Mesendoderm (in vitro differentiated cells): Measurements from ENCODE around the gene OGT.

Experiments
- DNase-seq: peaks from one replicate; pipeline ENCODE4 v3.0.0; 2013
- H2AK5ac ChIP-seq: 2 replicates; pipeline ENCODE4 v1.6.1; 2013; ENCODE audit warnings: low read length, inconsistent platforms
- H2BK120ac ChIP-seq: 2 replicates; pipeline ENCODE4 v1.6.1; 2013; ENCODE audit warnings: low read depth, mild to moderate bottlenecking, low read length, moderate library complexity, mixed read lengths
- H2BK15ac ChIP-seq: replicated peaks from 2 replicates; pipeline ENCODE4 v1.6.1; 2013; ENCODE audit warnings: low read depth, mild to moderate bottlenecking, moderate library complexity
- H2BK5ac ChIP-seq: 2 replicates; pipeline ENCODE4 v1.6.1; 2013; ENCODE audit warnings: low read length, inconsistent platforms
- H3K18ac ChIP-seq: 2 replicates; pipeline ENCODE4 v1.6.1; 2013; ENCODE audit warnings: mild to moderate bottlenecking, low read length, mixed read lengths
- H3K23ac ChIP-seq: one replicate; pipeline ENCODE4 v1.6.1; 2013; ENCODE audit warnings: low read length
- H3K27ac ChIP-seq: 2 replicates; pipeline ENCODE4 v1.5.1; 2013; ENCODE audit warnings: low read depth, mild to moderate bottlenecking, inconsistent platforms, low read length, moderate library complexity
- H3K27me3 ChIP-seq: 2 replicates; pipeline ENCODE4 v1.6.1; 2013; ENCODE audit warnings: low read length, control low read depth, mild to moderate bottlenecking, inconsistent platforms; ENCODE audit not compliant: insufficient read depth, poor library complexity
- H3K36me3 ChIP-seq: 2 replicates; pipeline ENCODE4 v1.6.1; 2013; ENCODE audit warnings: low read length, inconsistent platforms; ENCODE audit not compliant: control insufficient read depth, insufficient read depth
- H3K4ac ChIP-seq: one replicate; pipeline ENCODE4 v1.6.1; 2013; ENCODE audit warnings: low read depth, mild to moderate bottlenecking, low read length, moderate library complexity
- H3K4me1 ChIP-seq: 2 replicates; pipeline ENCODE4 v1.6.1; 2013; ENCODE audit warnings: low read depth, low read length, inconsistent platforms; ENCODE audit not compliant: control insufficient read depth
- H3K4me2 ChIP-seq: 2 replicates; pipeline ENCODE4 v1.6.1; 2013; ENCODE audit warnings: low read length
- H3K4me3 ChIP-seq: 2 replicates; pipeline ENCODE4 v1.5.1; 2013; ENCODE audit warnings: mild to moderate bottlenecking, low read length
- H3K56ac ChIP-seq: one replicate; pipeline ENCODE4 v1.6.1; 2013; ENCODE audit warnings: low read length
- H3K79me1 ChIP-seq: 2 replicates; pipeline ENCODE4 v1.6.1; 2013; ENCODE audit warnings: low read length, inconsistent platforms
- H3K79me2 ChIP-seq: 2 replicates; pipeline ENCODE4 v1.6.1; 2013; ENCODE audit warnings: mild to moderate bottlenecking, low read length; ENCODE audit not compliant: control insufficient read depth, insufficient read depth
- H3K9ac ChIP-seq: 2 replicates; pipeline ENCODE4 v1.6.1; 2013; ENCODE audit warnings: low read length, inconsistent platforms
- H4K5ac ChIP-seq: one replicate; pipeline ENCODE4 v1.6.1; 2013; ENCODE audit warnings: low read length
- H4K8ac ChIP-seq: one replicate; pipeline ENCODE4 v1.6.1; 2013; ENCODE audit warnings: low read depth, mild to moderate bottlenecking, control low read depth, low read length, moderate library complexity
- WGBS: extraction: QIAGEN DNeasy Blood & Tissue Kit; methylation state at CpG from one replicate; pipeline ENCODE4 v1.1.7; 2013; ENCODE audit warnings: low lambda C conversion rate, missing lambda C conversion rate; ENCODE audit not compliant: insufficient coverage; ENCODE audit errors: extremely low coverage; 5-methylcytosine and 5-hydroxymethylcytosine counted together

Gene OGT

GRCh38 chrX:71533851-71534561, 1.1 kb downstream of the OGT start:
- Histone ChIP-seq H3K18ac (peak overlapping the region; percentile 81), H4K5ac (no peak overlapping the region), H3K9ac (peak overlapping the region; percentile 99), H2BK5ac (no peak overlapping the region), H4K8ac (no peak overlapping the region), H3K4me2 (peak overlapping the region; percentile 31), H3K36me3 (no peaks in the 10 kb centered on the region), H3K4me3 (peak overlapping the region; percentile 97), H3K79me2 (peaks cover 48% of the 10 kb centered on the region), H3K23ac (peak overlapping the region; percentile 97), H2BK120ac (peak overlapping the region; percentile 21), H3K4me1 (no peaks in the 10 kb centered on the region), H2BK15ac (no peak overlapping the region), H2AK5ac (no peak overlapping the region), H3K27me3 (no peaks in the 10 kb centered on the region), H3K4ac (peak overlapping the region; percentile 70), H3K79me1 (no peaks in the 10 kb centered on the region), H3K56ac (peak overlapping the region; percentile 99), H3K27ac (peak overlapping the region; percentile 88)
- no CpG with 5 or more reads among the region's 31 CpGs for WGBS
- peak; percentile 68 for DNase-seq

- Histone ChIP-seq H3K56ac (peak overlapping the region; percentile 99), H3K79me1 (no peaks in the 10 kb centered on the region), H3K4me1 (no peaks in the 10 kb centered on the region), H3K79me2 (peaks cover 58% of the 10 kb centered on the region), H3K4ac (no peak overlapping the region), H4K8ac (no peak overlapping the region), H2BK120ac (no peak overlapping the region), H2BK15ac (no peak overlapping the region), H3K4me2 (peak overlapping the region; percentile 54), H3K9ac (peak overlapping the region; percentile 99), H3K23ac (no peak overlapping the region), H3K18ac (no peak overlapping the region), H2AK5ac (no peak overlapping the region), H3K27ac (no peak overlapping the region), H3K36me3 (no peaks in the 10 kb centered on the region), H3K27me3 (no peaks in the 10 kb centered on the region), H2BK5ac (no peak overlapping the region), H4K5ac (no peak overlapping the region), H3K4me3 (peak overlapping the region; percentile 97)
- no peak for DNase-seq
- no CpG with 5 or more reads among the region's 9 CpGs for WGBS
Observed at GRCh38 chrX:71534773-71535544, 2.1 kb downstream of the OGT start.

GRCh38 chrX:71536285-71536684, 3.4 kb downstream of the OGT start:
- Histone ChIP-seq H3K79me2 (peaks cover 68% of the 10 kb centered on the region), H3K36me3 (no peaks in the 10 kb centered on the region), H3K18ac (no peak overlapping the region), H3K4me3 (no peak overlapping the region), H2BK120ac (no peak overlapping the region), H3K79me1 (no peaks in the 10 kb centered on the region), H3K4me2 (peak overlapping the region; percentile 29), H3K9ac (peak overlapping the region; percentile 45), H4K5ac (no peak overlapping the region), H4K8ac (no peak overlapping the region), H3K56ac (peak overlapping the region; percentile 7), H3K27ac (no peak overlapping the region), H3K4me1 (no peaks in the 10 kb centered on the region), H3K23ac (no peak overlapping the region), H3K27me3 (no peaks in the 10 kb centered on the region), H3K4ac (no peak overlapping the region), H2BK5ac (no peak overlapping the region), H2BK15ac (no peak overlapping the region), H2AK5ac (no peak overlapping the region)
- DNase-seq, result no peak
- no CpG with 5 or more reads among the region's 5 CpGs for WGBS

GRCh38 chrX:71537743-71538142, 4.8 kb downstream of the OGT start:
- no peaks in the 10 kb centered on the region for H3K79me1 ChIP-seq
- no peaks in the 10 kb centered on the region for H3K27me3 ChIP-seq
- H2AK5ac ChIP-seq, result no peak overlapping the region
- no peak overlapping the region for H2BK5ac ChIP-seq
- H3K56ac ChIP-seq, result no peak overlapping the region
- no peaks in the 10 kb centered on the region for H3K4me1 ChIP-seq
- DNase-seq, result no peak
- H3K79me2 ChIP-seq, result peaks cover 83% of the 10 kb centered on the region
- no peak overlapping the region for H2BK15ac ChIP-seq
- H3K36me3 ChIP-seq, result no peaks in the 10 kb centered on the region
- no CpG with 5 or more reads among the region's 9 CpGs for WGBS
- H3K4me3 ChIP-seq, result no peak overlapping the region
- no peak overlapping the region for H3K4ac ChIP-seq
- no peak overlapping the region for H4K8ac ChIP-seq
- H3K18ac ChIP-seq, result no peak overlapping the region
- H3K9ac ChIP-seq, result no peak overlapping the region
- no peak overlapping the region for H3K23ac ChIP-seq
- H2BK120ac ChIP-seq, result no peak overlapping the region
- H4K5ac ChIP-seq, result no peak overlapping the region
- no peak overlapping the region for H3K27ac ChIP-seq
- no peak overlapping the region for H3K4me2 ChIP-seq

GRCh38 chrX:71540801-71541200, 7.9 kb downstream of the OGT start:
- whole genome bisulfite sequencing, result no CpG with 5 or more reads among the region's 3 CpGs
- H3K9ac ChIP-seq, result no peak overlapping the region
- no peaks in the 10 kb centered on the region for H3K27me3 ChIP-seq
- no peak overlapping the region for H3K4ac ChIP-seq
- H3K23ac ChIP-seq, result no peak overlapping the region
- H3K79me1 ChIP-seq, result no peaks in the 10 kb centered on the region
- no peak overlapping the region for H2BK15ac ChIP-seq
- H4K8ac ChIP-seq, result no peak overlapping the region
- no peak overlapping the region for H3K4me3 ChIP-seq
- no peak overlapping the region for H2AK5ac ChIP-seq
- no peak overlapping the region for H4K5ac ChIP-seq
- H3K4me1 ChIP-seq, result no peaks in the 10 kb centered on the region
- H3K56ac ChIP-seq, result no peak overlapping the region
- no peak overlapping the region for H2BK5ac ChIP-seq
- H3K36me3 ChIP-seq, result no peaks in the 10 kb centered on the region
- H3K27ac ChIP-seq, result no peak overlapping the region
- no peak overlapping the region for H3K18ac ChIP-seq
- no peak overlapping the region for H2BK120ac ChIP-seq
- peaks cover 75% of the 10 kb centered on the region for H3K79me2 ChIP-seq
- H3K4me2 ChIP-seq, result no peak overlapping the region
- peak; percentile 24 for DNase-seq
